ENCODE measurements around the gene NUDT17. TPM values are rescaled to one million over a fixed set of nuclear protein-coding genes. Genes with fewer than 3 reads are reported as not detected.

NUDT17 gene
- 1 to 10 TPM; 3.3 to 4.9 (median 3.4) TPM for total RNA-seq
- 3.8 TPM for total RNA-seq (2013)

GRCh38 chr1:145845514-145846161 is at the start of gene NUDT17:
Gene NUDT17, plus strand, starts transcription at chr1:145845630. Its CDS starts 11 bp downstream, at chr1:145845641.
- peak; percentile 74 to 88 for DNase-seq
- Histone ChIP-seq H3K9me3 (ENCODE audit: control insufficient read depth, insufficient read depth, low read length) (no peaks in the 10 kb centered on the region), H3K4me1 (ENCODE audit: control insufficient read depth, insufficient read depth, low read length) (peaks cover 20% of the 10 kb centered on the region), H3K36me3 (ENCODE audit: control insufficient read depth, insufficient read depth, low read length) (peaks cover 40% of the 10 kb centered on the region), H3K27me3 (ENCODE audit: control insufficient read depth, insufficient read depth, low read length) (no peaks in the 10 kb centered on the region), H3K4me3 (ENCODE audit: low read length) (peak within 1 kb of the TSS; percentile 68), H3K27ac (ENCODE audit: low read length) (peak within 1 kb of the TSS; percentile 44)
- TF ChIP-seq CTCF (IDR thresholded peaks at IDR 0.05), result peak; percentile 88
- Mint-ChIP-seq H3K4me1 (no peaks in the 10 kb centered on the region), H3K27me3 (ENCODE audit: low read depth in 2 of 2) (no peaks in the 10 kb centered on the region), H3K9me3 (no peaks in the 10 kb centered on the region), H3K4me3 (no peak within 1 kb of the TSS), H3K36me3 (peaks cover 12% of the 10 kb centered on the region), H3K27ac (no peak within 1 kb of the TSS)
- intact Hi-C loops (cut with micrococcal nuclease), result loop anchor here (1.0 to 5.0 kb wide), 4 partner anchors 65 to 168 kb away; partner anchors contain the start of genes ANKRD34A, ITGA10 and POLR3GL
- ATAC-seq, result peak; percentile 86 to 89 (median 87)
- whole genome bisulfite sequencing (ENCODE audit: insufficient coverage), result under 1% methylated on average over 50 of the region's 50 CpGs

GRCh38 chr1:145796753-145797152 is 48.7 kb upstream of the NUDT17 start:
- H3K4me1 ChIP-seq (ENCODE audit: control insufficient read depth, insufficient read depth, low read length), result peaks cover 5% of the 10 kb centered on the region
- intact Hi-C loops (cut with micrococcal nuclease), result no loop called here
- Mint-ChIP-seq H3K36me3 (peaks cover 12% of the 10 kb centered on the region), H3K27me3 (ENCODE audit: low read depth in 2 of 2) (no peaks in the 10 kb centered on the region), H3K4me3 (no peak overlapping the region), H3K4me1 (peaks cover 26 to 36% of the 10 kb centered on the region in 2 donors), H3K27ac (no peak overlapping the region), H3K9me3 (peaks cover 5 to 10% of the 10 kb centered on the region in 2 donors)
- H3K27ac ChIP-seq (ENCODE audit: low read length), result no peak overlapping the region
- no peak for TF ChIP-seq CTCF (IDR thresholded peaks at IDR 0.05)
- DNase-seq (no peak), ATAC-seq (no peak)
- WGBS (ENCODE audit: insufficient coverage), result 38% methylated on average over 1 of the region's 1 CpG
- no peaks in the 10 kb centered on the region for H3K36me3 ChIP-seq (ENCODE audit: control insufficient read depth, insufficient read depth, low read length)
- H3K27me3 ChIP-seq (ENCODE audit: control insufficient read depth, insufficient read depth, low read length), result no peaks in the 10 kb centered on the region
- H3K4me3 ChIP-seq (ENCODE audit: low read length), result no peak overlapping the region
- peaks cover 13% of the 10 kb centered on the region for H3K9me3 ChIP-seq (ENCODE audit: control insufficient read depth, insufficient read depth, low read length)

GRCh38 chr1:145799806-145800205 is 45.6 kb upstream of the NUDT17 start:
- TF ChIP-seq CTCF (IDR thresholded peaks at IDR 0.05), result no peak

More at GRCh38 chr1:145799806-145800205, 45.6 kb upstream of the NUDT17 start:
- no CpG with 5 or more reads among the region's 2 CpGs for WGBS (ENCODE audit: insufficient coverage)
- Mint-ChIP-seq H3K27ac (peak overlapping the region in 1 of 2 donors; percentile 25), H3K27me3 (ENCODE audit: low read depth in 2 of 2) (no peaks in the 10 kb centered on the region), H3K9me3 (peaks cover 5 to 10% of the 10 kb centered on the region in 2 donors), H3K4me3 (no peak overlapping the region), H3K36me3 (peaks cover 12% of the 10 kb centered on the region), H3K4me1 (peaks cover 46 to 62% of the 10 kb centered on the region in 2 donors)
- Histone ChIP-seq H3K4me3 (ENCODE audit: low read length) (no peak overlapping the region), H3K27me3 (ENCODE audit: control insufficient read depth, insufficient read depth, low read length) (no peaks in the 10 kb centered on the region), H3K4me1 (ENCODE audit: control insufficient read depth, insufficient read depth, low read length) (peaks cover 5% of the 10 kb centered on the region), H3K36me3 (ENCODE audit: control insufficient read depth, insufficient read depth, low read length) (no peaks in the 10 kb centered on the region), H3K9me3 (ENCODE audit: control insufficient read depth, insufficient read depth, low read length) (peaks cover 13% of the 10 kb centered on the region), H3K27ac (ENCODE audit: low read length) (no peak overlapping the region)
- no peak for DNase-seq
- no peak for ATAC-seq
- intact Hi-C loops (cut with micrococcal nuclease), result no loop called here
